Activated T-cell treated with anti-CD3 and anti-CD28 coated beads, Interleukin-2, amount 50 U/mL, for 48 hours (primary cell): ENCODE measurements around the gene SLC35F2.
A peak's percentile ranks its signal among the peaks of the same experiment; 100 is the strongest.
"Not testable (repeated sequence)": the region's sequence is repeated elsewhere in the genome, so short reads cannot be mapped to it uniquely, and the experiment has no call there.

Experiments used
- DNase-seq, 2 experiments: peaks; one replicate each; pipeline ENCODE4 v3.0.0-alpha.2; 2020

Gene SLC35F2

GRCh38 chr11:107858217-107859070, at the start of gene SLC35F2:
TSS of gene SLC35F2 (minus strand) at chr11:107858787. CDS start at chr11:107858767, 20 bp downstream.
- peak; percentile 81 to 86 for DNase-seq

GRCh38 chr11:107908211-107908610, 49.6 kb upstream of the SLC35F2 start:
- no peak for DNase-seq

DNA sequence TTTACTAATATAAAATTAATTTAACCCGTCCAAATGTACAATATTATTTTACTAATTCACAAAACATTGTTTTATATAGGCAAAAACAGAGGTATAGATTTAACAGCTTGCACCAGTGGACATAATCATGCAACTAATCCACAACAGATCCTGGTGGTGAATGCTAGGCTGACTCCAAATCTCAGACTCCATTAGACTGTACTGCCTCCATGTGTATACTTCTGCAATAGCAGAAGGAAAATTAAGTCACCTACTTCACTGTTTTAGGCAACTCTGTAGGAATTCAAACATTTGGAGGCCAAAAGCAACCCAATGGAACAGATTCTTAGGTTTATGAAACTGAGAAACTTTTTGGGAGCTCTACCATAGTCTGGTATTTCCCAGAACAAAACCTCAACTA, 39.7 kb upstream of the SLC35F2 start:
- DNase-seq, result no peak

DNA sequence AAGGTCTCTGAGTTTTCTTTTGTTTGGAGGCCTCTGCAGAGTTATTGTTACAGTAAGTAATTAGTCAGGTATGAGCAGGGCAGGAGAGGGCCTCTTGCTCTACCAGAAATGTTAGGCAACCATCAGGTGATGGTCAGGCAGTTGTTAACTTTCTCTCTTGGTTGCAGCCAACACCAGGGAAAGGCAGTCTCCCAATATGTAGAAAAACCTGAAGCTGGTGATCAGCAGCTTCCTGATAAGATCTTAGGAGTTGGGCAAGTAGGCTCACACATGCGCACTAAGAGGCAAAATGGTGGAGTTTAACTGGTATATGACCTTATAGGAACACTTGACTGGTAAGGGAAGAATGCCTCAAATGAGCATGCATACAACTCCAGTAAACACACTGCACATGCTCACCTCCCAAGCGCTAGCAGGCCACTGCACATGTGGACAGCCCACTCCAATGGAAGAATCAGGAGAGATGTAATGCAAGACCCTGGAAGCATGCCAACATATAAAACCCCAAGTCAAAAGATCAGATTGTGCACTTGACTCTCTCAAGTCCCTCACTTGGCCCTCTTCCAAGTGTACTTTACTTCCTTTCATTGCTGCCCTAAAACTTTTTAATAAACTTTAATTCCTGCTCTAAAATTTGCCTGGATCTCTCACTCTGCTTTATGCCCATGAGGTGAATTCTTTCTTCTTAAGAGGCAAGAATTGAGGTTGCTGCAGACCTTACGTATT, 23.7 kb upstream of the SLC35F2 start:
- no peak for DNase-seq

DNA sequence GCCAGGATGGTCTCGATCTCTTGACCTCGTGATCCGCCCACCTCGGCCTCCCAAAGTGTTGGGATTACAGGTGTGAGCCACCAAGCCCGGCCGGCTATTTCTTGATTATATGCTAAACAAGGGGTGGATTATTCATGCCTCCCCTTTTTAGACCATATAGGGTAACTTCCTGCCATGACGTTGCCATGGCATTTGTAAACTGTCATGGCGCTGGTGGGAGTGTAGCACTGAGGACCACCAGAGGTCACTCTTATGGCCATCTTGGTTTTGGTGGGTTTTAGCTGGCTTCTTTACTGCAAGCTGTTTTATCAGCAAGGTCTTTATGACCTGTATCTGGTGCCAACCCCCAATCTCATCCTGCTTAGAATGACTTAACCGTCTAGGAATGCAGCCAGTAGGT, 22.9 kb upstream of the SLC35F2 start:
- DNase-seq, result not testable (repeated sequence)

- no peak for DNase-seq
Measured at GRCh38 chr11:107876141-107876540, 17.6 kb upstream of the SLC35F2 start.

- no peak for DNase-seq
Measured at GRCh38 chr11:107864591-107864990, 6.0 kb upstream of the SLC35F2 start.

- no peak for DNase-seq
Measured at GRCh38 chr11:107860688-107861087, 2.1 kb upstream of the SLC35F2 start.

- not testable (repeated sequence) for DNase-seq
Measured at GRCh38 chr11:107860240-107860620, 1.6 kb upstream of the SLC35F2 start.

GRCh38 chr11:107859459-107860239, 1.1 kb upstream of the SLC35F2 start:
- peak; percentile 52 to 62 for DNase-seq

DNA sequence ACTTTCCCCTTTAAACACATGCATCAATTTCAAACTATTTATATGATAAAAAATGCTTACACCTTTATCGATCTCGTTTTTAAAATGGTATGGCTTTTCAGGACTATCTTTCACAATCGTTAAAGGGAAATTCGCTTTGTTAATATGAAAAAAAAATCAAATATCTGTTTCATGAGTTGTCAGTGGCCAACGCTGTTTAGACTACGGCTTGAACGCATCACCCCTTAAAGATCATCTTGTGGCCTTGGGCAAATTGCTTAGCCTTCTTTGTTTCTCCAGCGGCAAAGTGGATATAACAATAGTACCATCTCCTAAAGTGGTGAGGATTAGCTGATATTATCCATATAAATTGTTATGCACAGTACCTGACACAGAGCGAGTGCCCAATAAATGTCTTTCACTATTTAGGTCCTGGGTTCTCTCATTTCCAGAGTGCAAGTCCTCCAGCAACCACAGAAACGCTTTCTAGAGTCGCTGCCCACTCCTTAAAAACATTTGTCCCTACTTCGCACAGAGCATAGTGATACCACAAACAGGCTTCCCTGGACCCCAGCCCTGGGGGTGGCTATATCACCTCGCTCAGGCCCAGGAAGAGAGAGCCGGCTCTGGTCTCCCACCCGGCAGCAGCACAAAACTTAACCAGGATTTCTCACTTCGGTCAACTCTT, 904 bp downstream of the SLC35F2 start:
- peak; percentile 56 to 65 for DNase-seq

GRCh38 chr11:107856981-107857517, 1.5 kb downstream of the SLC35F2 start:
- no peak for DNase-seq

- DNase-seq, result no peak
Measured at GRCh38 chr11:107856180-107856980, 2.2 kb downstream of the SLC35F2 start.

GRCh38 chr11:107853070-107853469, 5.5 kb downstream of the SLC35F2 start:
- DNase-seq, result no peak

DNA sequence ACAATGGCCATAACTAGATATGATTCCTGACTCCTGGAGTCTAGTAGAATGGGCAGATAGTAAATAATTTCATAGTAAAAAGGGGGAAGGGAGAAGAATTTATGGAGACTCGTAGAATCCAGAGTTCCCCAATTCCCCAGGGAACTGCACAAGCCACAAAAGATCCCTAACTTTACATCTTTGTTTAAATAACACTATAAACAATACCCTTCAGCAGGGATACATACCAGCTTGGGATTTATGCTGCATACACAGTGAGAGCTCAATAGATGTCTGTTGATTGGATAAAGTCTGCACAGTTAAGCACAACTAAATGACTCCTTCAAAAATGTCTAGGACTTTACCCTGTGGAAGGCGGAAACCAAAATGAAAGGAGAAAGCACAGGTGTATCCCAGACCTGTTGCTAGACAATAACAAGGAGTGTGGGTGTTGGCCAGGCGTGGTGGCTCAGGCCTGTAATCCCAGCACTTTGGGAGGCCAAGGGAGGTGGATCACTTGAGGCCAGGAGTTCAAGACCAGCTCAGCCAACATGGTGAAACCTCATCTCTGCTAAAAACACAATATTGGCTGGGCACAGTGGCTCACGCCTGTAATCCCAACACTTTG, 6.8 kb downstream of the SLC35F2 start:
- no peak for DNase-seq

- no peak for DNase-seq
Measured at GRCh38 chr11:107849790-107850189, 8.8 kb downstream of the SLC35F2 start.

DNA sequence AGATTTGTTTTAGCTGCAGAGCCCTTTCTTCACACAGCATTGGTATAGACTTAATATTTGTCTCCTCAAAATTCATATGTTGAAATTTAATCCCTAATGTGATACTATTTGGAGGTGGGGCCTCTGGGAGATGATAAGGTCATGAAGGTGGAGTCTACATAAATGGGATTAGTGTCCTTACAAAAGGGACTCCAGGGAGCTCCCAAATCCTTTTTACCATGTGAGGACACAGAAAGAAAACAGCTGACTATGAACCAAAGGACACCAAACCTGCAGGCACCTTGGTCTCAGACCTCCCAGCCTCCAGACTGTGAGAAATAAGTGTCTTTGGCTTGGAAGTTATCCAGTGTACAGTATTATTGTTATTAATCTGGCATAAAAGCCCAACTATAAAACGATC, 10.2 kb downstream of the SLC35F2 start:
- no peak for DNase-seq

GRCh38 chr11:107847184-107847583, 11.4 kb downstream of the SLC35F2 start:
- no peak for DNase-seq

GRCh38 chr11:107844041-107844440, 14.5 kb downstream of the SLC35F2 start:
- DNase-seq, result no peak

DNA sequence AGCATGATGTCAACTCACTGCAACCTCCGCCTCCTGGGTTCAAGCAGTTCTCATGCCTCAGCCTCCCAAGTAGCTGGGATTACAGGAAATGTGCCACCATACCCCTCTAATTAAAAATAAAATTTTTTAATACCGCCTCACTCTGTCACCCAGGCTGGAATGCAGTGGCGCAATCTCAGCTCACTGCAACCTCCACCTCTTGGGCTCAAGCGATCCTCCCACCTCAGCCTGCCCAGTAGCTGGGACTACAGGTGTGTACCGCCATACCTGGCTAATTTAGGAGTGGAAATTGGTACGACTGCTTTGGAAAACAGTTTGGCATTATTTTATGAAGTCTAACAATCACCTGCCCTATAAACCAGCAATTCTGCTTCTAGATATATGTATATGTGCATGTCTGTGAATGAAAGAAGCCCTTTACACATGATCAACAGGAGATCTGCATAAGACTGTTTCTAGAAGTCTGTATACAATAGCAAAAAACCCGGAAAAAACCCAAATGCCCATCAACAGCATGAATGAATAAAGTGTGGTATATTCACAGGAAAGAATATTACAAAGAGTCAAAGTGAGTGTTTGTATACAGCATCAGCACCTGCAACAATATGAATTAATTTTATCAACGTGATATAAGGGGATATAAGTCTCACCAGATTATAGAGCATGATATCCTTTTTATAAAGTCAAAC, 16.0 kb downstream of the SLC35F2 start:
- no peak for DNase-seq

DNA sequence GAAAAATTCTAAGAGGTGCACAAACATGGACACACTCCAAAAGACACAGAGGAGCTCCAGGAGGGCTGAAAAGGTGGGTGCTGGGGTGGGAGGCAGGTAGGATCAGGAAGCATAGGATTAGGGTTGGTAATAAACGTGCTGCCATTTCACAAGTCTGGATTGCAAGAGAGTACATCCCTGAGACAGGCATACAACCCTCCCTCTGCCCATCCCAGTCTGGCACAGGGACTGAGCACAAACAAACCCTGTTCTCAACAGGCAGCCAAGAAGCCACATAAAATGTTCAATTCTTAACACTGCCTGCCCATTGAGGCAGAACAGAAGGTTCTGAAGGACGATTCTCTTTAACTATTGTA, 18.5 kb downstream of the SLC35F2 start:
- no peak for DNase-seq
